ENCODE measurements around the gene C1orf232. TPM values are rescaled to one million over a fixed set of nuclear protein-coding genes. Genes with fewer than 3 reads are reported as not detected.

C1orf232 gene
- total RNA-seq, 4 donors from 2014 or later, result not detected

GRCh38 chr1:26210147-26210870 lies 41.5 kb upstream of the C1orf232 start:
- no peaks in the 10 kb centered on the region for H3K9me3 ChIP-seq
- WGBS, result 75% methylated on average over 5 of the region's 5 CpGs
- no peak overlapping the region for H3K4me3 ChIP-seq
- H3K36me3 ChIP-seq, result no peaks in the 10 kb centered on the region
- H3K4me1 ChIP-seq, result no peaks in the 10 kb centered on the region
- TF ChIP-seq EP300 (IDR thresholded peaks at IDR 0.05), result no peak
- TF ChIP-seq, protein P1, sequence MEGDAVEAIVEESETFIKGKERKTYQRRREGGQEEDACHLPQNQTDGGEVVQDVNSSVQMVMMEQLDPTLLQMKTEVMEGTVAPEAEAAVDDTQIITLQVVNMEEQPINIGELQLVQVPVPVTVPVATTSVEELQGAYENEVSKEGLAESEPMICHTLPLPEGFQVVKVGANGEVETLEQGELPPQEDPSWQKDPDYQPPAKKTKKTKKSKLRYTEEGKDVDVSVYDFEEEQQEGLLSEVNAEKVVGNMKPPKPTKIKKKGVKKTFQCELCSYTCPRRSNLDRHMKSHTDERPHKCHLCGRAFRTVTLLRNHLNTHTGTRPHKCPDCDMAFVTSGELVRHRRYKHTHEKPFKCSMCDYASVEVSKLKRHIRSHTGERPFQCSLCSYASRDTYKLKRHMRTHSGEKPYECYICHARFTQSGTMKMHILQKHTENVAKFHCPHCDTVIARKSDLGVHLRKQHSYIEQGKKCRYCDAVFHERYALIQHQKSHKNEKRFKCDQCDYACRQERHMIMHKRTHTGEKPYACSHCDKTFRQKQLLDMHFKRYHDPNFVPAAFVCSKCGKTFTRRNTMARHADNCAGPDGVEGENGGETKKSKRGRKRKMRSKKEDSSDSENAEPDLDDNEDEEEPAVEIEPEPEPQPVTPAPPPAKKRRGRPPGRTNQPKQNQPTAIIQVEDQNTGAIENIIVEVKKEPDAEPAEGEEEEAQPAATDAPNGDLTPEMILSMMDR (IDR thresholded peaks at IDR 0.05), result no peak
- DNase-seq (ENCODE audit: low spot score in 2 of 2), result no peak
- H3K27ac ChIP-seq, result no peak overlapping the region
- no peaks in the 10 kb centered on the region for H3K27me3 ChIP-seq

DNA sequence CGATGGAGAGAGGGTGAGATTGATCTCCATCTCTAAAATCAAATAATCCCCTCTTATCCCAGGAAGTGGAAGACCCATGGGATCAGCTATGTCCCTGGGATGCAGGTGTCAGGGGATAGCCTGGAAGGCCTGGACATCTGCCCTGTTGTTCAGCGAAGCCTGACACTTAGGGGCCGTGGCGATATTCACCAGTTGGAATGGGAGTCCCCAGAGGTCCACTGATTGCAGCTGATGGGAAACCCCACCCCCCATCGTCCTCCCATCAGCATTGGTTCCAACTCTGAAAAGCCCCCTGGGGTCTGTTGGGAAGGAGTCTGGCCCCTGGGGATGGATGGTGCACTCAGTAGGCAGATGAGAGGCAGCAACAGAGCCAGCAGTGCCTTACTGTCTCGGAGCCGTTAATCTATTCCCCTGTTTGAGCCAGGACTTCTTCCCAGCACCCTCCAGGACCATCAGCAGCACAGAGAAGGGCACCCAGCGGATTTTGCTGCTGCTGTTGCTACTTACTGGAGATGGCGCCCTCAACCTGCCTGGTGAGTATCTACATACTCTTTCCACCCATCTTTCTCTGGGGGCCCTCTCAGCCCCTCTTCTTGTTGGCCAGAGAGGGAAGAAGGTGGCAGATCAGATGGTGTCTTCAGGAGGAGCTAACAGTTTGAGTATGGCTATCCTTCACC lies 35.0 kb upstream of the C1orf232 start:
- 100% methylated on average over 2 of the region's 9 CpGs for WGBS
- H3K27ac ChIP-seq, result no peak overlapping the region
- H3K9me3 ChIP-seq, result no peaks in the 10 kb centered on the region
- TF ChIP-seq EP300 (IDR thresholded peaks at IDR 0.05) (no peak), POLR2A (IDR thresholded peaks at IDR 0.05) (no peak), POLR2AphosphoS5 (IDR thresholded peaks at IDR 0.05) (no peak)
- TF ChIP-seq, protein P1 (IDR thresholded peaks at IDR 0.05), result no peak
- H3K36me3 ChIP-seq, result no peaks in the 10 kb centered on the region
- peaks cover 8% of the 10 kb centered on the region for H3K4me1 ChIP-seq
- H3K4me3 ChIP-seq, result no peak overlapping the region
- H3K27me3 ChIP-seq, result no peaks in the 10 kb centered on the region
- DNase-seq (ENCODE audit: low spot score in 2 of 2), result no peak

DNA sequence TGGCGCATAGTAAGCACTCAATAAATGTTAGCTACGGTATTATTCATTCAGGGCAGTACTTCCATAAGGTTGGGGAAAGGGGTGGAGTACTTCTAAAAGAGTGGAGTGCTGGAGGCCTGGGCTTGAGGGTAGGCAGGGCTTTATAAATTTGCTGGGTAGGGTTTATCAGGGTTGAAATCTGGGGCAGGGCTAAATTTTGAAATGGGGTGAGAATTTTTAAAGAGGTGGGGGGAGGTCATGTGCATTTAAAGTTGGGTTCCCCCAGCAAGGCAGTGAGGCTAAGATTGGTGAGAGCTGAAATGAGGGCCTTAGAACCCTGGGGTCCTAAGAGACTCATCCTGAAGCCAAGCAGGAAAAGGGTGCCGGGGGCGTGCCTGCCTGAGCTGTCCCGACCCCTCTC lies 31.6 kb upstream of the C1orf232 start:
- Histone ChIP-seq H3K4me1 (peaks cover 8% of the 10 kb centered on the region), H3K36me3 (no peaks in the 10 kb centered on the region), H3K4me3 (no peak overlapping the region), H3K27me3 (no peaks in the 10 kb centered on the region), H3K27ac (no peak overlapping the region), H3K9me3 (no peaks in the 10 kb centered on the region)
- TF ChIP-seq, protein P1 (IDR thresholded peaks at IDR 0.05), result no peak
- no peak for TF ChIP-seq POLR2A (IDR thresholded peaks at IDR 0.05)
- no peak for TF ChIP-seq EP300 (IDR thresholded peaks at IDR 0.05)
- no peak for TF ChIP-seq POLR2AphosphoS5 (IDR thresholded peaks at IDR 0.05)
- 79% methylated on average over 5 of the region's 5 CpGs for WGBS
- DNase-seq (ENCODE audit: low spot score in 2 of 2), result no peak

GRCh38 chr1:26197813-26198212 lies 29.1 kb upstream of the C1orf232 start:
- Histone ChIP-seq H3K4me1 (peaks cover 8% of the 10 kb centered on the region), H3K36me3 (no peaks in the 10 kb centered on the region), H3K27me3 (no peaks in the 10 kb centered on the region), H3K27ac (no peak overlapping the region), H3K9me3 (no peaks in the 10 kb centered on the region), H3K4me3 (no peak overlapping the region)
- 87% methylated on average over 11 of the region's 11 CpGs for WGBS
- TF ChIP-seq EP300 (IDR thresholded peaks at IDR 0.05) (no peak), POLR2A (IDR thresholded peaks at IDR 0.05) (no peak), POLR2AphosphoS5 (IDR thresholded peaks at IDR 0.05) (no peak)
- TF ChIP-seq, protein P1 (IDR thresholded peaks at IDR 0.05), result no peak
- DNase-seq (ENCODE audit: low spot score in 2 of 2), result no peak

- H3K4me3 ChIP-seq, result no peak overlapping the region
- DNase-seq (ENCODE audit: low spot score in 2 of 2), result no peak
- WGBS, result 93% methylated on average over 3 of the region's 3 CpGs
These were observed 28.5 kb upstream of the C1orf232 start for GRCh38 chr1:26197301-26197700.

More at GRCh38 chr1:26197301-26197700, 28.5 kb upstream of the C1orf232 start:
- Histone ChIP-seq H3K36me3 (no peaks in the 10 kb centered on the region), H3K9me3 (no peaks in the 10 kb centered on the region), H3K27ac (no peak overlapping the region), H3K4me1 (peaks cover 8% of the 10 kb centered on the region), H3K27me3 (no peaks in the 10 kb centered on the region)
- no peak for TF ChIP-seq POLR2AphosphoS5 (IDR thresholded peaks at IDR 0.05)
